ENCODE data around the gene LARP4.

Gene LARP4

DNA sequence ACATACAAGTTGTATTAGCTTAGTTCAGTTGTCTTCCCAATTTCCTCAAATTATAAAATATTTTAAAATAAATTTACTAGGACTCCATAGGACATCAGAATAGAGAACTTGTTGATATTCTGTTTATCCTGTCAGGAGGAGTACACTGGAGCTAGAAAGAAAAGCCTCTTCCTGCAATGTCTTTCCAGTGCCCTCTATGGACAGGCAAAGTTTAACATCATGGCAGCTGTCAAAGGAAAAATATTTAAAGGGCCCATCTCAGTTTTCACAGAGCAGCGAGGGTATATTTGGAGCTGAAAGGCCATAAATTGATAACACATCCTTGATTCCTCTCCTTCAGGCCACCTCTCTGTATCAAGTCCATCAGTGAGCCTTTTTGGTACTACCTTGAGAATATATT, 123.1 kb downstream of the LARP4 start:
- Histone ChIP-seq H2AFZ (ENCODE audit: low read depth) (no peak overlapping the region), H3K79me2 (ENCODE audit: insufficient read depth, low read depth) (peaks cover 10% of the 10 kb centered on the region; the same call in 1 of the 2 replicates), H3K27ac (no peak overlapping the region), H4K20me1 (ENCODE audit: insufficient read depth) (no peaks in the 10 kb centered on the region), H3K36me3 (ENCODE audit: insufficient read depth) (no peaks in the 10 kb centered on the region), H3K27me3 (ENCODE audit: insufficient read depth, low read depth) (no peaks in the 10 kb centered on the region), H3K4me1 (ENCODE audit: low read depth, poor library complexity, severe bottlenecking) (peaks cover 16% of the 10 kb centered on the region), H3K4me3 (IDR thresholded peaks at IDR 0.05; ENCODE audit: insufficient read depth, low read depth, low read length) (no peak overlapping the region), H3K9ac (no peak overlapping the region), H3K4me2 (no peak overlapping the region)
- TF ChIP-seq, protein P1, sequence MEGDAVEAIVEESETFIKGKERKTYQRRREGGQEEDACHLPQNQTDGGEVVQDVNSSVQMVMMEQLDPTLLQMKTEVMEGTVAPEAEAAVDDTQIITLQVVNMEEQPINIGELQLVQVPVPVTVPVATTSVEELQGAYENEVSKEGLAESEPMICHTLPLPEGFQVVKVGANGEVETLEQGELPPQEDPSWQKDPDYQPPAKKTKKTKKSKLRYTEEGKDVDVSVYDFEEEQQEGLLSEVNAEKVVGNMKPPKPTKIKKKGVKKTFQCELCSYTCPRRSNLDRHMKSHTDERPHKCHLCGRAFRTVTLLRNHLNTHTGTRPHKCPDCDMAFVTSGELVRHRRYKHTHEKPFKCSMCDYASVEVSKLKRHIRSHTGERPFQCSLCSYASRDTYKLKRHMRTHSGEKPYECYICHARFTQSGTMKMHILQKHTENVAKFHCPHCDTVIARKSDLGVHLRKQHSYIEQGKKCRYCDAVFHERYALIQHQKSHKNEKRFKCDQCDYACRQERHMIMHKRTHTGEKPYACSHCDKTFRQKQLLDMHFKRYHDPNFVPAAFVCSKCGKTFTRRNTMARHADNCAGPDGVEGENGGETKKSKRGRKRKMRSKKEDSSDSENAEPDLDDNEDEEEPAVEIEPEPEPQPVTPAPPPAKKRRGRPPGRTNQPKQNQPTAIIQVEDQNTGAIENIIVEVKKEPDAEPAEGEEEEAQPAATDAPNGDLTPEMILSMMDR (conservative IDR thresholded peaks at IDR 0.05; ENCODE audit: low read depth, low read length) = no peak

DNA sequence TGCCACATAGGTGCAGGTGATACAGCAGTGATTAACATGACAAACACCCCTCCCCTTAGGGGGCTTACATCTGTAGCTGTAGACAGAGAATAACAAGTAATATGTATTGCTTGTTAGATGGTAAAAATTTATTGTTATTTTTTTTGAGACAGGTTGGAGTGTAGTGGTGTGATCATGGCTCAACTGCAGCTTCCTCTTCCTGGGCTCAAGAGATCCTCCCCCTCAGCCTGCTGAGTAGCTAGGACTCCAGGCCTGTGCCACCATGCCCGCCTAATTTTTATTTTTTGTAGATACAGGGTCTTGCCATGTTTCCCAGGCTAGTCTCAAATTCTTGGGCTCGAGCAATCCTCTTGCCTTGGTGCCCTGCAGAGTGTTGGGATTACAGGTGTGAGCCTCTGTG, 123.9 kb downstream of the LARP4 start:
- Histone ChIP-seq H3K4me2 (no peak overlapping the region), H2AFZ (ENCODE audit: low read depth) (no peak overlapping the region), H3K4me1 (ENCODE audit: low read depth, poor library complexity, severe bottlenecking) (peaks cover 16% of the 10 kb centered on the region), H4K20me1 (ENCODE audit: insufficient read depth) (no peaks in the 10 kb centered on the region), H3K9ac (no peak overlapping the region), H3K79me2 (ENCODE audit: insufficient read depth, low read depth) (peaks cover 5% of the 10 kb centered on the region; the same call in 1 of the 2 replicates), H3K36me3 (ENCODE audit: insufficient read depth) (no peaks in the 10 kb centered on the region), H3K4me3 (IDR thresholded peaks at IDR 0.05; ENCODE audit: insufficient read depth, low read depth, low read length) (no peak overlapping the region), H3K27ac (no peak overlapping the region), H3K27me3 (ENCODE audit: insufficient read depth, low read depth) (no peaks in the 10 kb centered on the region)
- TF ChIP-seq, protein P1 (conservative IDR thresholded peaks at IDR 0.05; ENCODE audit: low read depth, low read length) = no peak

DNA sequence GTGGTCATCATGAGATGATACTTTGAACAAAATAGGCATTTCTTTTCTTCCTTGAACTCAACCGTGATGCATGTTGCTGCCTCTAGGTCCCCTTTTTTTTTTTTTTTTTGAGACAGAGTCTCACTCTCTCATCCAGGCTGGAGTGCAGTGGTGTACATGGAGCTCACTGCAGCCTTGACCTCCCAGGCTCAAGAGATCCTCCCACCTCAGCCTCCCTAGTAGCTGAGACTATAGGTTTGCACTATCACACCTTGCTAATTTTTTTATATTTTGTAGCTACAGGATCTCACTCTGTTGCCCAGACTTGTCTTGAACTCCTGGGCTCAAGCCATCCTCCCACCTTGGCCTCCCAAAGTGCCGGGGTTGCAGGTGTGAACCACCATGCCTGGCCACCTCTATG, 124.7 kb downstream of the LARP4 start:
- H3K79me2 ChIP-seq (ENCODE audit: insufficient read depth, low read depth) = peaks cover 5% of the 10 kb centered on the region; the same call in 1 of the 2 replicates
- H3K36me3 ChIP-seq (ENCODE audit: insufficient read depth) = no peaks in the 10 kb centered on the region

DNA sequence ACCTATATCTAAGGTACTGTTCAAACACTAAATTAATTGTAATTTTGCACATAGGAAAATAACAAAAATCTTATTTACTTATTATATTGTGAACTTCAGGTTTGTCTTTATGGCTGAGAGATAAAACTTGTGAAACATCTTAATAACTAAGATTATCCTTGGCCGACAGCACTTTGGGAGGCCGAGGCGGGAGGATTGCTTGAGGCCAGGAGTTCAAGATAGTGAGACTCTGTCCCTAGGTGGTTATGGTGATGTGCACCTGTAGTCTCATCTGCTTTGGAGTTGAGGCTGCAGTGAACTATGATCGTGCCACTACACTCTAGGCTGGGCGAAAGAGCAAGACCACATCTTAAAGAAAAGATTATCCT, 126.7 kb downstream of the LARP4 start:
- Histone ChIP-seq H4K20me1 (ENCODE audit: insufficient read depth) (no peaks in the 10 kb centered on the region), H3K9ac (no peak overlapping the region), H3K36me3 (ENCODE audit: insufficient read depth) (no peaks in the 10 kb centered on the region), H3K27me3 (ENCODE audit: insufficient read depth, low read depth) (no peaks in the 10 kb centered on the region), H3K4me1 (ENCODE audit: low read depth, poor library complexity, severe bottlenecking) (peaks cover 12% of the 10 kb centered on the region), H3K27ac (no peak overlapping the region), H3K79me2 (ENCODE audit: insufficient read depth, low read depth) (no peaks in the 10 kb centered on the region), H2AFZ (ENCODE audit: low read depth) (no peak overlapping the region), H3K4me3 (IDR thresholded peaks at IDR 0.05; ENCODE audit: insufficient read depth, low read depth, low read length) (no peak overlapping the region), H3K4me2 (no peak overlapping the region)
- TF ChIP-seq, protein P1 (conservative IDR thresholded peaks at IDR 0.05; ENCODE audit: low read depth, low read length) = no peak

More for the DNA sequence above, 124.7 kb downstream of the LARP4 start:
- Histone ChIP-seq H3K9ac (no peak overlapping the region), H3K4me1 (ENCODE audit: low read depth, poor library complexity, severe bottlenecking) (peaks cover 12% of the 10 kb centered on the region), H3K4me3 (IDR thresholded peaks at IDR 0.05; ENCODE audit: insufficient read depth, low read depth, low read length) (no peak overlapping the region), H4K20me1 (ENCODE audit: insufficient read depth) (no peaks in the 10 kb centered on the region), H3K4me2 (no peak overlapping the region), H3K27ac (no peak overlapping the region), H2AFZ (ENCODE audit: low read depth) (no peak overlapping the region), H3K27me3 (ENCODE audit: insufficient read depth, low read depth) (no peaks in the 10 kb centered on the region)
- TF ChIP-seq, protein P1 (conservative IDR thresholded peaks at IDR 0.05; ENCODE audit: low read depth, low read length) = no peak
